Glomerular visceral epithelial cell (primary cell): ENCODE data around the gene BRSK2.

Source experiments
- DNase-seq: peaks from one replicate; pipeline ENCODE4 v3.0.0-alpha.2; 2016; ENCODE audit errors: extremely low spot score

Gene BRSK2

DNA sequence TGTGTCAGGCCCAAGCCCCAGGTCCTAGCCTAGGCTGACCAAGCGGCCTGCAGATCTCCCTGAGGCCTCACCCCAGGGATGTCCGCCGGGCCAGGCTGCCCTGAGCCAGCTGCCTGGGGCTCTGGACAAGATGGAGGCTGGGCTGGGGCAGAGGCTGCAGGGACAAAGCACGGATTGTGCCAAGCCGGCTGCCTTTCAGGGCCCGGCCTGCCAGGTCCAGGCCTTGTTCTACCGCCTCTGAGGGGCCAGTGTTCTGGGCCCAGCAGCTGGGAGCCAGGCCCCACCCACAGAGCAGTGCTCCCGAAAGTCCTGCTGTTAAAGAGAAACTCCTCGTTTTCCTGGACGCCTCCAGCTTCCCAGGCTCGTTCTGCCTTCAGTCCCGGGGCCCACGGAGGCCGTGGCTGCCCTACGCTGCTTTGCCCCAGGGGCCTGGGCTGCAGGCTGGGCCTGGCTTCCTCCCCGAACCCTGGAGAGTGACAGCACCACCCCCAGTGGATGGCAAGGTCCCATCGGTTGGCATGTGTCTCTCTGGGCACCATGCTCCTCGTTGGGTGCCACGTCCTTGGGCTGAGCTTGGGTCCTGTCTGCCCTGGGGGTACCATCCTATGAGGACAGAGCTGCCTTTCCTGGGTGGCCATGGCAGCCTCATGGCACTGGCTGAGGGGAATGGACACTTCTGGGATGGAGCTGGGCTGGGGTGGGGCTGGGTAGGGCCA lies 7.6 kb downstream of the BRSK2 start:
- DNase-seq, result no peak

GRCh38 chr11:1397862-1398527 lies 8.3 kb downstream of the BRSK2 start:
- DNase-seq, result no peak

DNA sequence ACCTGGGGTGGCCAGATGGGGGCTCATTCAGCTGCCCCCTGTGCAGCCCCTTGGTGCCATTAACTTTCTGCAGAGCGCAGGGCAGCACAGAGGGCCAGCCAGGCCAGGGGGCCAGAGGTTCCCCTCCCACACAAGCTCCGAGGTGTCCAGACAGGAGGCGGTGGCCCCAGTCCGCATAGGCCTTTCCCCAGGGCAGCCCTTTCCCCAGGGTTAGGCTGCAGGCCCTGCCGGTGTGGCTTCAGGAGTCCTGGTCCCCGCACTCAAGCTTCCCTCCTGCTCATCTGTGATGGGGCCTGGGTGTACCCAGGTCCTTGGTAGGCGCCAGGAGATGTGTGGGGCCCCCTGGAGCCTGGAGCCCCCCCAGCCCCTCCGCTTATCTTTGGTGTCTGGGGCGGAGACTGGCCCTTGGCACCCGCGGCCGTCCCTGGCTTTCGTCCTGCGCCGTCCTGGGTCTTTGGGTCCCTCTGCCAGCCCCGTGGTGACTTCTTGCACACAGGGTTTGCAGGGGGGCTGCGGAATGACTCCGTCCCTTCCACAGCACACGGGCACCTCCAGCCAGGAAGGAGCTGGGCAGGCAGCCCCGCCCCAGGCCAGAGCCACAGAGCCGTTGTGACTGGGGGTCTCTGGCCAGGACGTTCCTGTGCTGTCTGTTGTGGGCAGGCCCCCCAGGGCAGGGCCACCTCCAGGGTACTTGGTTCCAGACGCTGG lies 8.9 kb downstream of the BRSK2 start:
- DNase-seq, result no peak

GRCh38 chr11:1399386-1400316 lies 9.9 kb downstream of the BRSK2 start:
- no peak for DNase-seq

DNA sequence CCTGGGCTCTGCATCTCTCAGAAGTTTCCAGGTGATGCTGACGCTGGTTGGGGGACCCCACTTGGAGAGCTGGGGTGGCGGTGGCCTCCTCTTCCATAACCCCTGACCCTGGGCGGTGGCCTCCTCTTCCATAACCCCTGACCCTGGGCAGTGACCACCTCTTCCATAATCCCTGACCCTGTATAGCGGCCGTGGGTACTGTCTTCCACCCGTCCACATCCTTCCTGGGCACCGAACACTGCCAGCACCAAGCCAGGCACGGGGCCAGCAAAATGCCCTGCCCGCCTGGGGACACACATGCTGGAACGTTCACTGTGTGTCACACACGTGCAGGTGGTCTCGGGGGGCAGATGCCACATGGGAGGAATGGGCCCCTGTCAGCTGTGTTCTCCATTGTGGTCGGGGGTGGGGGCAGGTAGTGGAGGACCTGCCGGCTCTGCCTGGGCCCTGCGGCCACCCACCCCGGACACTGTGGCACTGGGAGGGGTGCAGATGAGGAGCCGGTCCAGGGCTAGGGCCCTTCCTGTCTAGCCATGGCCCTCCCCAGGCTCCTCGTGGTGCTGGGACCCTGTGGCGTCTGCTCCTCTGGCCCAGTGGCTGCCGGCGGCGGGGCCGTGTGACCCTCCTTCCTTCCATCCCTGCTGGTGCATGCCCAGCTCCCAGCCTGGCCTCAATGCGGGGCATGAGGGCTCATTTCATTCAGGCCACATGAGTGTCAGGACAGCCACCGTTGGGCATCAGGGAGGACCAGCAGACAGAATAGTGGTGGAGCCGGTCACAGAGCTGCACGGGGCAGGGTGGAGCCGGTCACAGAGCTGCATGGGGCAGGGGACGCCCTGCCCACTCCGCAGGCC lies 10.8 kb downstream of the BRSK2 start:
- DNase-seq, result no peak

DNA sequence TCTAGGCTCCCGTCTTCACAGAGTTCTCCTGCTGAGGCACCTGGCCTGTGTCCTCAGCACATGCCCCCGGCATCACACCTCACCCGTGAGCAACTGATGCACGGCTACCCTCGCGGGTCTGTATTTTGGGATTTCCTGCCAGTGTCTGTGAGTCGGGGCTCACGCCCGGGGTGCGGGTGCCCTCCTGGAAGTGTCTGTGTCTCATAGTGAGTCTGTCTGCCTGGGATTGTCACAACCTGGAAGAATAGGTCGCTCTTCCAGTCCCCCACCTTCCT lies 11.4 kb downstream of the BRSK2 start:
- DNase-seq, result no peak

DNA sequence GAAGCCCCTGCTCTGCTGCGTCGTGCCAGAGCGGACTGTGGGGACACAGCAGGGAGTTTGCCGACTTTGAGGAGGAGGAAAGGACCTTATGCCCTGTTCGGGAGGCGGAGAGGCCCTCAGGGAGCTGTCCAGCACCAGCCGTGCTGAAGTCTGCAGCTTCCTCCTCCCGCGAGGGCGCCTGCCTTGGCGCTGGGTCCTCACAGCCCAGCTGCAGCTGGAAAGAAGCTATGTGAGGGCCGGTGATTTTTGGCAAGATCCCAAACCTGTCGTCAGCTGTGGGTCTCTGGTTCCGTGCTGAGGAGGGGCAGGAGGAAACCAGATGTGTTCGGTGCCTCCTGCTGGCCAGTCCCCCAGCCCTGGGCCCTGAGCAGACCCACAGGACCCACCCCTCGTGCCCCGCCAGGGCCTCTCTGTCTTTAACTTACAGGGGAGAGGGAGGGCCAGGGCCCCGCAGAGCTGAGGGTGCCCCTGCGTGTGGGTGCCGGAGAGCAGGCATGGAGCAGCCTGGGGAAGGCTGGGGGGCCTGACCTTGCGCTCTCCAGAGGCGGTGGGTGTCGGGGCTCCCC lies 12.0 kb downstream of the BRSK2 start:
- DNase-seq, result peak; percentile 45

DNA sequence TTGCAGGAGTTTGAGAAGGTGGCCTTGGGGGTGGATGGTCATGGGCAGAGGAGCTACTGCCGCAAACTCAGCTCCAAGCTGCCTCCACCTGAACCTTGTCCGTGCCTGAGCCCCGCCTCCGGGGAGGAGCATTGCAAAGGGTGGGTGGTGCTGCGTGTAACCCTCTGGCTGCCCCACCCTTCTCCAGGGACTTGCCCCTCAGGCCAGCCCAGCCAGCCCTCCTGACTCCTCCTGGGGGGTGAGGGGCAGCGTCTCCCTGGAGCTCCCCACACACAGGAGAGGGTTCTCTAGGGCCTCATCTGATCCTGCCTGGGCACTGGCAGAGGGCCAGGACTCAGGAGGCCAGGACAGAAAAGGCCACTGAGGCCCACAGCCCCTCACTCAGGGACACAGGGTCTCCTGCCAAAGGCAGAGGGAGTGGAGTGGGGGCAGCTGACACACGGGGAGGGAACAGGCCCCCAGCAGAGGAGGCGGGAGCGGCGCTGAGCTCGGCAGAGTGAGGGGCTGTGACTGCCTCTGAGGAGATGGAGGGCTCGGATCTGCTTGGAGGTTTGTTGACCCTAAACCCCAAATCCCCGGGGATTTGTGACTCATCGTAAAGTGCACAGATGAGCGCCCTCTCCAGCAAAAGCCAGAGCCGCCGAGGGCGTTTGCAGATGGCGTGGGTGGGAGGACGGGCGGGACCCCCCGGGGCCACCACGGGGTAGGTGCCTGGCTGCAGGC lies 12.8 kb downstream of the BRSK2 start:
- no peak for DNase-seq

DNA sequence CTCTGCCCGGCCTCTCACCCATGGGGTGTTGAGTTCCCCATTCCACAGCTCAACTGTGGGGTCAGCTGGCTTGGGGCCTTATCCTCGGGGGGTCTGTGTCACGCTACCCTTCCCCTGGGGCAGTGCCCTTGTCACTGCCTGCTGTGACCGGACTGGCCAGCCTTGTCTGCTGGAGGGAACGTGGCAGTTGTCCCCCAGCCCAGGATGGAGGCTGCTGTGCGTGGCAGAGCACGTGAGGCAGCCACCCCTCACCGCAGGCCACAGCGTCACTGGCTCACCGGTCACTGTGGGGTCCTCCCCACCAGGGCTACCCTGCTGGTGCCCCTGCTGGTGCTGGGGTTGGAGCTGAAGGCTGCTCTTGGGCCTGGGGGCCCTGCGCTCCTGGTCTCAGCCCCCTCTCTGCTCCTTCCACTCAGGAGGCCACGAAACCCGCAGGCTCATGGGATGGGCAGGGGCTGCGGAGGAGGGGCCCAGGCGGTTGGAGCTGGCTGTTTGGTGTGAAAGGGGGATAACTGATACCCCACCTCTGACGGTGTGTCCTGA lies 13.4 kb downstream of the BRSK2 start:
- no peak for DNase-seq

DNA sequence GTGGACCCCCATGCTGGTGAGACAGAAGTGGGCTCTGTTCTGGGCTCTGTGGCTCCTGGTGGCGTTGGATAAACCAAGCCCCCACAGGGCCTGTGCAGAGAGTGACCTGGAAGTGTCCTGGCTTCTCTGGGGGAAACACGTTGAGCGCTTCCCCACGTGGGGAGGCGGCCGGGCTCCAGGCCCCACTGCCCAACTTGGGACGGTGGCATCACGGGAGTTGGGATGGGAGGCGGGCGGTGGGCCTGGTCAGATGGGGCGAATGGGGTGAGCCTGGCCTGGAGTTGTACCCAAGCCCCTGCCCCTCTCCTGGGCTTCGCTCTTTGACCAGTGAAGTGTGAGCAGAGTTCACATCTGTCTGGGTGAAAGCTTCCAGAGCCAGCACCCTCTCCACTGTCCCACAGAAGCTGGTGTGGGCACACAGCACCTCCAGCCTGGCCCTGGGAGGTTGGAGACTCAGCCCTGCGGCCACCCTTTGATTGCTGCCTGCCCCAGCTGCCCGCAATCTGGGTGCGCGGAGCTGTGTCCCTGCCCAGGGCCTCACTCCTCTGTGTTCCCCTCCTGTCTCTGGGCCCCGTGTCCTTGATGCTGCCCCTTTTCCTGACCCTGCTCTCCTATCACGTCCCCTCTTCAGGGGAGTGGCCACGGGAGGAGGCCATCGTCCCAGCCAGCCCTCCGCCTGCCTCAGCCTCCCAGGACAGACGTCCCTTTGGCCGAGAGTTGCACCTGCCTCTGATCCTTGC lies 14.2 kb downstream of the BRSK2 start:
- no peak for DNase-seq

- DNase-seq, result no peak
Measured at GRCh38 chr11:1404461-1405185, 14.9 kb downstream of the BRSK2 start.

- no peak for DNase-seq
Measured at GRCh38 chr11:1405186-1406020, 15.7 kb downstream of the BRSK2 start.

GRCh38 chr11:1406571-1407485 lies 17.1 kb downstream of the BRSK2 start:
- DNase-seq, result no peak

DNA sequence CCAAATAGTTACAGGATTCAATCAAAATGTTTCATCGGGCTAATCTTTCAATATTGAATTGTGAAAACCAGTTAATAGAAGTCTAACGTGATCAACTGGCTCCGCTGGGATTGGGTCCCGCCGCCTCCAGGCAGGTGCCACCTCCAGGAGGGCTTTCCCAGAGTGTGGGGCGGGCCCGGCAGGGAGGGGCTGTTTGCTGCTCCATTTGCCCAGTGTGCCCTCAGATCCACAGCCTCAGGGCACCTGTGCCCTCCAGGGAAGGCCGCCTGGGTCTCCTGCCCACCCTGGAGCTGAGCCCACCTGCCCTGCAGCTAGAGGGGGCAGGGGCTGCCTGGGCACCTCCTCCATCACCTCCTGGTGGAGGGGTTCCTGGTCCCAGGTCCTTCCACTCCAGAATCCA lies 17.9 kb downstream of the BRSK2 start:
- DNase-seq, result no peak

DNA sequence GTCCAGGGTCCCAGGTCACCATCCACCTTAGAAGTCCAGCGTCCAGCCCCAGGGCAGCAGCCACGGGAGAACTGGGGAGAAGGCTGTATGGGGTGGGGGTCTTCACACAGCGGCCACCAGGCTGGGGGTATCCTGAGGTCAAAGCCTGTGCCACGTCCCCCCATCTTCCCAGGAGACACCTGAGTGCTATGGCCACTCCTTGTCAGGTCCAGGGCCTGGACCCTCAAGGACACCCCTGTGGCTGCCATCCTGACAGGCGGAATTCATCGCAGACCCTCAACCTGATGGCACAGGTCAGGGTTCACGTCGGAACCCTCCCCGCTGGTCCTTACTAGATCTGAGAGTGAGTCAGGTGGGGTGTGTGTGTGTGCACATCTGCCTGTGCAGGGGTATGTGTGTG lies 18.6 kb downstream of the BRSK2 start:
- no peak for DNase-seq

GRCh38 chr11:1409108-1409851 lies 19.5 kb downstream of the BRSK2 start:
- no peak for DNase-seq
